ENCODE results near the gene LSR.
"Not testable (repeated sequence)": the region's sequence is repeated elsewhere in the genome, so short reads cannot be mapped to it uniquely, and the experiment has no call there.

LSR gene

DNA sequence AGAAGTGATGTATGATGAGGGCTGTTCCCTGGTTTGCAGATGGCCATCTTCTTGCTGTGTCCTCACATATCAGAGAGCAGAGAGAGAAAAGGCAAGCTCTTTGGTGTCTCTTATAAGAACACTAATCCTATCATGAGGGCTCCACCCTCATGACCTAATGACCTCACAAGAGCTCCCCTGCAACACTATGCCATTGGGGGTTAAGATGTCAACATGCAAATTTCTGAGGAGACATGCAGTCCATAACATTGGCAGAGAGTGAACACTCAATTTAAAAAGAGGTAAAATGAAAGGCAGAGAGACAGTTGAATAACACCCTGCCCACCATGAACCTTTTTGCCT is 31.2 kb upstream of the LSR start:
- no peak for DNase-seq (ENCODE audit: low read depth)

DNA sequence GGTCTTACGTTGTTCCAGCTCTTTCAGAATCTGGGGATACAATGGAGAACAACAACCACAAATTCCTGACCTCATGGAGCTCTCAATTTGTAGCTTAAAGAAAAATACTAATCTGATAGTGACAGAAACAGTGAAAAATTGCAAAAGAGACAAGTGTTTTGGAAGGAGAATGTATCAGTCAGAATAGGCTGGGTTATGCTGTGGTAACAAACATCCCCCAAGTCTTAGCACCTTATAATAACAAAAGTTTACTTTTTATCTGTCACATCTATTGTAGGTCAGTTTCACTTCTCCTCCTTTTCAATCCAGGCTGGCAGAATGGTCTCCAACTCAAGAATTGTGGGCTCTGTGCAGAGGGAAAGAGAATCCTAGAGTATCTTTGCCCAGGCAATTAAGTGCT is 29.8 kb upstream of the LSR start:
- no peak for DNase-seq (ENCODE audit: low read depth)

DNA sequence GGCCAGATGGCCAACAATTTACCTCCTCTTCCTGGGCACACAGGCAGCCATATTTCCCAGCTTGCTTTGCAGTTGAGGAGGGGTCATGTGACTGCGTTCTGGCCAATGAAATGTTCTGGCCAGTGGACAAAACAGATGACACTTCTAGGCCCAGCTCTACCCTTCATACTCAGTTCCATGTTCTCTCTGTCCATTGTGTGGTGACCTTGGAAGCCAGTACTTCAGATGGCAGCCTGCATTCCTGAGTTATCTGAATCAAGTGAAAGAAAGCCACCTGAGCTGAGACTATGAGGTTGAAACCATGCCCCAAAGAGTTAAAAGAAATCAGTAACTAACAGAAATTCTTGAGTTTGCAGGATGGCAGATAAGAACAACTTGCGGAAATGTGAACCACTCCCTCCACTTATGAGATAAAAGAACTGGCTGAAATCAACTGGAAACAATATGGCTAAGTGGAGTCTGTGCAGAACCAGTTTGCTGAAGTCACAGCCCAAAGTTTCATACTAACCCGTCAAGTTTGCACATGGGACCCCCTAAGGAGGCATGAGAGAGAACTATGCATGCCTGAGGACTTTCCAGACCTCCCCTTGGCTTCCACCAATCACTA is 28.4 kb upstream of the LSR start:
- no peak for DNase-seq (ENCODE audit: low read depth)

DNA sequence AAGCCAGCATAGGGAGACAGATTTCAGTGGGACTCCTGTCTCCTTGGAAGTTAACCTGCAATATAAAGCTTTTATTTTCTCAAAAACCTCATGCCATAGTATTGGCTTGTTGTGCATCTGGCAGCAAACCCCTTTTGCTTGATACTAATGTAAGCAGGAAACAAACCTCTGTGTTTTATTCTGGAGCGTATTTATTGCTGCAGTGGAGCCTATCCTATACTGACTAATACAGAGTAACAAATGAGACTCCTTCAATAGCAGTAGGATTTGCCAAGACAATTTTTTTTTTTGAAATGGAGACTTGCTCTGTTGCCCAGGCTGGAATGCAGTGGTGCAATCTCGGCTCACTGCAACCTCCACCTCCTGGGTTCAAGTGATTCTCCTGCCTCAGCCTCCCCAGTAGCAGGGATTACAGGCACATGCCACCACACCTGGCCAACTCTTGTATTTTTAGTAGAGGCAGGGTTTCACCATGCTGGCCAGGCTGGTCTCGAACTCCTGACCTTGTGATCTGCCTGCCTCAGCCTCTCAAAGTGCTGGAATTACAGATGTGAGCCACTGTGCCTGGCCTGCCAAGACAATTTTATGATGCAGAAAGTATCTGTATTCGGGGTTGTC is 27.7 kb upstream of the LSR start:
- not testable (repeated sequence) for DNase-seq (ENCODE audit: low read depth)

DNA sequence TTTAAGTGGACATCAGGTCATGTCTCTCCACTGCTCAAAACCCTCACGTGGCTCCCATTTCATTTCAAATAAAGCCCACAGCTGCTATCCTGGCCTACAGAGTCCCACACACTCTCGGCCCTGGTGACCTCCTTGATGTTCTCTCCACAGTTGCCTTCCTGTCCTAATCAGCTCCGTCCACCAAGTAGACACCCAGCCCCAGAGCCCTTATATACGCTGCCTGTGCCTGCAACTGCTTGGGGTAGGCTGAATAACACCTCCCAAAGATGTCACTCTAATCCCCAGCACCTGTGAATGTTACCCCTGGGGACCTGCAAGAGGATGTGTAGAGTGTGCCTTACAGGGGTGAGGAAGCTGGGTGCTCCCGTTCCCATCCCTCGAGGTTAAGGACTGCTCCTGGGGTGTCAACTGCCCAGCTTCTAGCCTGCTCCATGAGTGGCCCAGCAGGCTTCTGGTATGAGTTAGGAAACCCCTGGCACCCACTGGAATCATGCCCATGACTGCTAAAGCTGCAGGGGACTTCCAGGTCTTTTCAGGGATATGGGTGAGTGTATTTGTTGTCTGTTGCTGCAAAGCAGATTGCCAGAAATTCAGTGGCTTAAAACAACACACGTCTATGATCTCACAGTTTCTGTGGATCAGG is 26.3 kb upstream of the LSR start:
- no peak for DNase-seq (ENCODE audit: low read depth)

DNA sequence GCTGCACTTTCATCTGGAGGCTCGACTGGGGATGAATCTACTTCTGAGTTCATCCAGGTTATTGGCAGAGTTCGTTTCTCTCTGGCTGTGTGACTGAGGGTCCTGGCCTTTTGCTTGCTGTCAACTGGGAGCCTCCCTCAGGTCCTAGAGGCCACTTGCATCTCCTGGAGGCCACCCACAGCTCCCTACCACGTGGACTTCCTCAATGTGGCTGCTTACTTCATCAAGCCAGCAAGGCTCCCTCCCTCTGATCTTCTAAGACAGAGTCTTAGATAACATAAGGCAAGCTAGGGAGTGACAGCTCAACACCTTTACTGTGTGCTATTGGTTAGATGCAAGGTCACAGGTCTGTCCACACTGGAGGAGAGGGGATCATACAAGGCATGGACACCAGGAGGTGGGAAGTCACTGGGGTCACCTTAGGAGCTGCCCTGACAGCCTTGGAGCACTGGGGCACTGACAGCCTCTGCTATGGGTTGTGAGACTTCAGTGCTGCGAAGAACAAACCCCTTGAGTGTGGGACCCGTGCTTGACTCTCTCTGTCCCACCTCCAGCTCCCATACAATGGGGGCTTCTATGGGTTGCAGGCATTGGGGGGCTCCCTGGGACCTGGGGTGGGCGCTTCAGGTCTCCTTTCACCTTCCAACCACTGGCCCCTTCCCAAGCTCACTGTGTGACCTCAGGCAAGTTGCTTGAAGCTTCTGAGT is 25.6 kb upstream of the LSR start:
- DNase-seq (ENCODE audit: low read depth), result no peak

DNA sequence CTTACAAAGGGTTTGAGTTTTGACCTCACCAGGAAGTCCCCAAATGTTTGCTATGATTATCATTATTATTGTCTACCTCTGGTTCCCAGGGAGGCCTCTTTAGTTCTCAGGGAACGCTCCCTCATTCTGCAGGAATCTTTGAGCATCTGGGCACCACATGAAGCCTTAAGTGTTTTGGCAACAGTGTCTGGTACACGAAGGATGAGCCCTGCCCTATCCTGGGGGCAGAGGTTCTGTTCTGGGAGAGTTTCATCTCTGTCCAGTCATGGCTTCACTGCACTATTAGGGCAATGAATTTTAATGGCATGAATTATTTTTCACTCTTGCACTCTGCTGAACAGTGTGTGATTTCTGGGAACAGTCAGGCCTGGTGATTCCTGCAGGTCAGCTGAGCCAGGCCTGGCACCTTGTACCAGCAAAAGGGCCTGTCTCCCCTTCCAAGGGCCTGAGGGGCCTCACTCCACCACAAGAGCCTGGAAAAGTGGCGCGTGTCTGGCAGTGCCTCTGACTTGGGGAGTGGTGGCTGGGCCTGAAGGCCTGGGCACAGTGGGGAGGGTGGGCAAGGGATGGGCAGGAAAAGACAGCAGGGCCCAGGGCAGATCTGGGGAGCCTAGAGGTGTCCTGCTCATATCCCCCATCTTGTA is 24.8 kb upstream of the LSR start:
- no peak for DNase-seq (ENCODE audit: low read depth)

DNA sequence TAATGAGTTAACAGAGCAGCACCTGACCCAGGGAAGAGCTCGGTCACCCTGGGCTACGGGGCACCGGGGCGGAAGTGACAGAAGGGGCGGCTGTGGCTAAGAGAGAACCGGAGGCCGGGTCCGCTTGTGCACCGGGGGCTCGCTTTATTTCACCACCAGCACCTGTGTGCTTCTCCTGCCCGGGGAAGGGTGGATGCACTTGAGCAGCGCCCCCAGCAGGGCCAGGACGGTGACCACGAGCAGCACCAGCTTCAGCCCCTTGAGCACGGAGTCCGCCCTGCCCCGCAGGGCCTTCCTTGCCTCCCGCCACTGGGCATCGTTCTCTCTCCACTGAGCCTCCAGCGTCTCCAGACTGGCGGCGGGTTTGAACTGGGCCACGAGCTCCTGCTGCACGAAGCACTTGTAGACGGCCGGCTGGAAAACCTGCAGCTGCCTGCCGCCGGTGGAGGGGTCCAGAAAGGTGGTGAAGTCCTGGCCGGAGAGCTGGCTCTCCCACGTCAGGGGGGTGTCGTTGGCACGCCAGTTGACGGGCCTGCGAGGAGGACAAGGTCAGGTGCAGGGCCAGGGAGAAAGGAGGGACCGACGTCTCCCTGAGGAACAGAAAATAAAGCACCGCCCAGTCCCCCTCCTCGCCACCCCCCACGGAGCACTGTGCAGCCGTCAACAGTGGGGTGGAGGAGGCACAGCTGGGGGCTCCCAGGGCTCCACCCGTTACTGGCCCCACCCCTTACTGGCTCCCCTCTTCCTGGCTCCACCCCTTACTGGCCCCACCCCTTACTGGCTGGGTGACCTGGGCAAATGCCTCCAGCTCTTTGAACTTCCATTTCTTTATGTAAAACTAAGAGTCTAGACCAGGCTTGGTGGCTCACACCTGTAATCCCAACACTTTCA is 23.9 kb upstream of the LSR start:
- DNase-seq (ENCODE audit: low read depth), result no peak

DNA sequence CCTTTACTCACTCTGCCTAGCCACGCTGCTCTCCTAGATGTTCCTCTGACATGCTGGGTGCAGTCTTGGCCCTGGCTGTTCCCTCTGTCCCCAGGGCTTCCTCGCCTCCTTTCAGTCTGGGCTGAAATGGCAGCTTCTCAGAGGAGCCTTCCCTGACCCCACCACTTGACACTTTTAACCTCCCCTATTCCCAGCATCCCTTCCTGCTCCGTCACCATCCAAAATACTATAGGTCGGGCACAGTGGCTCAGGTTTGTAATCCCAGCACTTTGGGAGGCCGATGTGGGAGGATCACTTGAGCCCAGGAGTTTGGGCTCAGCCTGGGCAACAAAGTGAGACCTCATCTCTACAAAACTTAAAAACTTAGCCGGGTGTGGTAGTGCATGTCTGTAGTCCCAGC is 22.9 kb upstream of the LSR start:
- no peak for DNase-seq (ENCODE audit: low read depth)

DNA sequence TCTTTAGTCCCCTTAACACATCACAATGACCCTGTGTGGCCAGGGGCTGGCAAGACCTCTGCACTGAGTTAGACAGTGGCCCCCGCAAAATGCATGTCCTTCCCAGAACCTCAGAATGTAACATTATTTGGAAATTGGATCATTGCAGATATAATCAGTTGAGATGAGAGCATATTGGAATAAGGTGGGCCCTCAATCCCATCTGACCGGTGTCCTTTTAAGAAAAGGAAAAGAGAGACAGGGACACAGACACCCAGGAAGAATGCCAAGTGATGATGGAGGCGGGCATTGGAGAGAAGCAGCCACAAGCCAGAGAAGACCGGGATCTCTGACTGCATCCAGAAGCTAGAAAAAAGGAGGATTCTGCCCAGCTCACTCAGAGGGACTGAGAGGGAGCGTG is 22.1 kb upstream of the LSR start:
- no peak for DNase-seq (ENCODE audit: low read depth)

DNA sequence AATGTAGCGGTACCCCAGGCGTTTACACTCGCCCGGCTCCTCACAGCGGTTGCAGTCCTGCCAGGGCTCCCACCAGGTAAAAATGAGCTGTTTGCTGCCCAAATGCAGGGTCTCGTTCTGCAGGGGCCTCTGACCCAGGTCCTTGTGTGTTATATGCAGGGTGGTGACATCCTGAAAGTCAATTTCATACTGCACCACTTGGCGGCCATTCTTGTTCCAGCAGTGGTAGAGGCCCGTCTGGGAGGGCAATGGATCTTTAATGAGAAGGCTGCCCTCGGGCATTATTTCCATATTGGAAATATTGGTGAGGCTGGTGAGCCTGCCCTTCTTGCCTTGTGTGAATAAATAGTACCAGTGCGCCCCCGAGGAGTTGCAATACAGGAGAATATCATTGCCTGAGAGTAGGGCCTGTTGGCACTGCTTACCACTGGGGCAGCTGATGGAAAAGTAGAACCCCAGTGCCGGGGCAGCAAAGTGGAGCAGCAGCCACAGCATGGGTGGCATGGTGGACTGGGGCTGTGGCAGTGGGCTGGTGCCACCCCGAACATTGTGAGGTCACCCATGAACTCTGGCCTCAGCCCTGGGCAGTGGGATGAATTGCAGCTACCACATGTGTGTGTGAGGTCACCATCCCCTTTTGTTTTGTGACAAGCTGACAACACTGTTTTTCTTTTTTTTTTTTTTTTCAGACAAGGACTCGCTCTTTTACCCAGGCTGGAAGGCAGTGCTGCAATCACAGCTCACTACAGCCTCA is 20.4 kb upstream of the LSR start, which contains the start of gene FAM187B:
Gene FAM187B (minus strand): TSS at position 563 of the 754 bp plus-strand sequence. CDS start 59 bp downstream, at position 504.
- DNase-seq (ENCODE audit: low read depth), result no peak

DNA sequence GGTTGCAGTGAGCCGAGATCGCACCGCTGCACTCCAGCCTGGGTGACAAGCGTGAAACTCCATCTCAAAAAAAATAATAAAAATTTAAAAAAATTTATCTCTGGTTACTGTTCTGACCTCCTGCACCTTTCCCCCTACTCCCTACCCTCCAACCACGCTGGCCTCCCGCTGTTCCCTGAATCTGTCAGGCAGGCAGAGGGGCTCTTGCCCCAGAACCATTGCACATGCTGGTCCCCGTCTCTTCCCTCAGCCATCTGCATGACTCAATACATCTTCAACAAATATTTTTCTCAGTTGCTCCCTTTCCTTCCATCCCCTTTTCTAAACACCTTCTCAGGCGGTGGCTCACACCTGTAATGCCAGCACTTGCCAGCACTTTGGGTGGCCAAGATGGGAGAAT is 19.2 kb upstream of the LSR start:
- DNase-seq (ENCODE audit: low read depth), result no peak

DNA sequence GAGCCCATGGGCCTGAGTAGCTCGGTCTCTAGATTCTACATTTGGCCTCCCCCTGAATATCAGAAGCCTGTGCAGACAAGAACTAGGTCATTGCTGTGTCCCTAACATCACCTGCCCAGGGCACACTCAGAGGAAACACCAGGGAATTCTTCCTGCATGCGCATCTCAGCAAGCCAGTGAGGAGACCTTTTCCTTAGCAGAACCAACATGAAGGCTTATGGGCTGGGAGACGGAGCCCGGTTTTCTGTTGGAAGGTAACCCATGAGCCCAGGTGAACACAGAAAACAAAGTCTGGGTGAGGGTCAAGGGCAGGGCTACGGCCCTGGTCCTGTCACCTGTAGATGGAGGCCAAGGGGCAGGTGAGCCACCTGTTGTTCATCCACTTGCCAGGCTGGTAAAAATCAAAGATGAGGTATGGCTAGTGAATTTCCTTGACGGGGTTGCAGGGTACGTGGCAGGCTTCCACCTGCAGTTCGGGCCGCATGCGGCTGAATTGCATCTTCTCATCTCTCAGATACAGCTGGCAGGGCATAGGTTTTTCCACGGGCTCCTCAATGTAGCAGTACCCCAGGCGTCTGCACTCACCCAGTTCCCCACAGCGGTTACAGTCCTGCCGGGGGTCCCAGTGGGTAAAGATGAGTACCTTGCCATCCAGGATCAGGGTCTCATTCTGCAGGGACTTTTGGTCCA is 16.7 kb upstream of the LSR start:
- no peak for DNase-seq (ENCODE audit: low read depth)

DNA sequence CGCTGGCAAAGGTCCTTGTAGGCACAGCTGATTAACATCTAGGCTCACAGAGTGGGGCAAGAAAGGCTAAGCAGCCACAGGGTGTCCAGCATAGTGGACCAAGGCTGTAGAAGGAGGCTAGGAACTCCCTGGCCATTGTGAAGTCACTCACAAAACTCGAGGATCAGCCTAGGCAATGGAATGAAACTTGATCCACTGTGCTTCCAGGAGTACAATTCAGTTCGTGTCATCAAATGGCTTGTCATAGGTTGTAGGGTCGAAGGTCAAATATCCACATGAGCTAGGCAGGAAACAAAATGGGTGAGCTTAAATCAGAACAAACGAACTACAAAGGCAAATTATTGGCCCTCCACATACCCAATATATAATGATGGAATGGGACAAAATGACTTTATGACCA is 15.9 kb upstream of the LSR start:
- no peak for DNase-seq (ENCODE audit: low read depth)

DNA sequence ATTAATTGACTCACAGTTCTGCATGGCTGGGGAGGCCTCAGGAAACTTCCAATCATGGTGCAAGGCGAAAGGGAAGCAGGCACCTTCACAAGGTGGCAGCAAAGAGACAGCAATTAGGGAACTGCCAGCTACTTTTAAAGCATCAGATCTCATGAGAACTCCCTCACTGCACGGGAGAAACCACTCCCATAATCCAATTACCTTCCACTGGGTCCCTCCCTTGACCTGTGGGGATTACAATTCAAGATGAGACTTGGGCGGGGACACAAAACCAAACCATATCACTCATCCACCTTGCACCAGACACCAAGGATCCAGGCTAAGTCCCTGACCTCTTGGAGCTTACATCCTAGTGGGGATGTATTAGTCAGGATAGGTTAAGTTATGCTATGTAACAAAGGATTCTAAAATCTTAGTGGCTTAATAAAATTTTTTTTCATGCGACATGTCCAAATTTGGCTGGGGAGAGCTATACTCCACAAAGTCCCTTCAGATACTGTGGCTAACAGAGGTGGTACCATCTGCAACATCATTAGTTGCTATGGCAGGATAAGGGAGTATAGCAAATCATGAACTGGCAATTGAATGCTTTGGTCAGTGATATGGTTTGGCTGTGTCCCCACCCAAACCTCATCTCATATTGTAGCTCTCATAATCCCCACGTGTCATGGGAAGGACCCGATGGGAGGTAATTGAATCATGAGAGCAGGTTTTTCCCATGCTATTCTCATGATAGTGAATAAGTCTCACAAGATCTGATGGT is 12.0 kb upstream of the LSR start:
- DNase-seq (ENCODE audit: low read depth), result no peak

DNA sequence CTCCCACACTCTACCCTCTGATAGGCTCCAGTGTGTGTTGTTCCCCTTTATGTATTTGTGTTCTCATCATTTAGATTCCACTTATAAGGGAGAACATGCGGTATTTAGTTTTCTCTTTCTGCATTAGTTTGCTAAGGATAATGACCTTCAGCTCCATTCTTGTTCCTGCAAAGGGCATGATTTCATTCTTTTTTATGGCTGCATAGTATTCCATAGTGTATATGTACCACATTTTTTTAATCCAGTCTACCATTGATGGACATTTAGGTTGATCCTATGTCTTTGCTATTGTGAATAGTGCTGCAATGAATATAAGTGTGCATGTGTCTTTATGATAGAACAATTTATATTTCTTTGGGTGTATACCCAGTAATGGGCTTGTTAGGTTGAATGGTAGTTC is 9.2 kb upstream of the LSR start:
- DNase-seq (ENCODE audit: low read depth), result not testable (repeated sequence)

DNA sequence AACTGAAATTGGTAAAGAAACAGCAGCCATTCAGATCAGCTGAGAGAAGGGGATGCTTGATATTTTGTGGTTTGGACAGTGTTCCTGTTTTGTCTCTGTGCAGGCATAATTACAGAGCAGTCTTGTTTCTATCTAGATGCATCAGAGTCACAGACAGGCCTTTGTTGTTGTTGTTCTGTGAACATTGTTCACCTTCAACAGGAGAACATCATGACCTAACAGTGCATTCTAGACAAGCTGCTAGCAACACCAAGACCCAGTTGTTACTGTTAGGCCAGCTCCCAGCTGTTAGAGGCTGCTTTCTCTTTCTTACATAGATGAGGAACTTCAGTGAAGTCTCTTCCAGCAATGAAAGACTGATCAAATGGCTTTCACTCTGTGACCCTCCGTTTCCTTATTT is 8.5 kb upstream of the LSR start:
- no peak for DNase-seq (ENCODE audit: low read depth)

DNA sequence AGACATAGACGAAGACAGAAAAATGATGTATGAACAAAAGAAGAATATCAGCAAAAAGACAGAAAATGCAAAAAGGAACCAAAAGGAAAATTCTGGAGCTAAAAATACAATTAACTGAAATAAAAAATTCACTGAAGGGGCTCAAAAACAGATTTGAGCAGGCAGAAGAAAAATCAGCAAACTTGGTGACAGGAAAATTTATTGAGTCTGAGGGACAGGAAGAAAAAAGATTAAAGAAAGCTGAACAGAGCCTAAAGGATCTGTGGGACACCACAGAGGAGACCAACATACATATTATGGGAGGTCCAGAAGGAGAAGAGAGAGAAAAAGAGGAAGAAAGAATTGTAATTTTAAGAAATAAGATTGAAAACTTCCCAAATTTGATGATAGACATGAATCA is 7.4 kb upstream of the LSR start:
- no peak for DNase-seq (ENCODE audit: low read depth)

DNA sequence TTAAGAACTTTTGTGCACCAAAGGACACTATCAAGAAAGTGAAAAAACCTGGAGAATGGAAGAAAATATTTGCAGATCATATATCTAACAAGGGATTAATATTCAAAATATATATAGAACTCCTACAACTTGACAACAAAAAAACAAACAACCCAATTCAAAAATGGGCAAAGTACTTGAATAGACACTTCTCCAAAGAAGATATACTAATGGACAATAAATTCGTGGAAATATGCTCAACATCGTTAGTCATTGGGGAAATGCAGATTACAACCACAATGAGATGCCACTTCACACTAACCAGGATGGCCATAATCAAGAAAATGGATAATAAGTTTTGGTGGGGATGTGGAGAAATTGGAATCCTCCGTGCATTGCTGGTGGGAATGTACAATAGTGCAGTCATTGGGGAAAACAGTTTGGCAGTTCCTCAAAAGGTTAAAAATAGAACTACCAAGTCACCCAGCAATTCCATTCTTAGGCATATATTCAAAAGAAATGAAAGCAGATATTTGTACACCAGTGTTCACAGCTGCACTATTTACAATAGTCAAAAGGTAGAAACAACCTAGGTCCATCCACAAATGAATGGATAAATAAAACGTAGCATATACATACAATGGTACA is 2.2 kb upstream of the LSR start:
- DNase-seq (ENCODE audit: low read depth), result no peak
